Measurements from ENCODE around the gene WDR38.

Gene WDR38

DNA sequence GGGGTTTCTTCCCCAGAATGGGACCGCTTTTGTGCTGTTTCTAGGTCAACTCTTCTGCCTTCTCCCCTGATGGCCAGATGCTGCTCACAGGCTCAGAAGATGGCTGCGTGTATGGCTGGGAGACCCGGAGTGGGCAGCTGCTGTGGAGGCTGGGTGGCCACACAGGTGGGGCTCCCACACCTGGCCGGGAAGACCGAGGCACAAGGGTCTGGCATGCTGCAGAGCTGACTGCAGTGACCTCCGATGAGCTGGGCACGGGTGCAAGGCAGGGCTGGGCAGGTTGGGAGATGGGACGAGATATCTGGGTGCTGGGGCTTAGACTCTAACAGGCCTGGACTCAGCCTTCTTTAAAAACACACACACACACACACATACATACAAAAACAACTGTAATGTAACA lies 901 bp downstream of the WDR38 start:
- H2BK5ac ChIP-seq (ENCODE audit: low read length) = no peak overlapping the region
- H3K4me1 ChIP-seq (ENCODE audit: control insufficient read depth, low read depth, low read length) = no peaks in the 10 kb centered on the region
- no peak overlapping the region for H2BK15ac ChIP-seq (replicated peaks; ENCODE audit: low read depth)
- H3K23ac ChIP-seq (ENCODE audit: low read length) = no peak overlapping the region
- peaks cover 9% of the 10 kb centered on the region for H3K79me2 ChIP-seq (ENCODE audit: control insufficient read depth, insufficient read depth, low read length)
- no peak overlapping the region for H2BK120ac ChIP-seq (ENCODE audit: low read depth, low read length)
- no peak overlapping the region for H3K18ac ChIP-seq (ENCODE audit: low read length)
- no peak overlapping the region for H3K4ac ChIP-seq (ENCODE audit: low read depth, low read length)
- no peak overlapping the region for H4K8ac ChIP-seq (ENCODE audit: low read depth, low read length)
- DNase-seq = no peak
- no peak overlapping the region for H3K56ac ChIP-seq (ENCODE audit: low read length)
- no peaks in the 10 kb centered on the region for H3K27me3 ChIP-seq (ENCODE audit: insufficient read depth, low read length, poor library complexity)
- peaks cover 9% of the 10 kb centered on the region for H3K79me1 ChIP-seq (ENCODE audit: low read length)
- no peak overlapping the region for H3K4me2 ChIP-seq (ENCODE audit: low read length)
- no peak overlapping the region for H2AK5ac ChIP-seq (ENCODE audit: low read length)
- no peak overlapping the region for H4K5ac ChIP-seq (ENCODE audit: low read length)
- no peak overlapping the region for H3K27ac ChIP-seq (ENCODE audit: low read depth, low read length)
- WGBS (ENCODE audit: extremely low coverage, insufficient coverage, low lambda C conversion rate) = no CpG with 5 or more reads among the region's 8 CpGs
- H3K36me3 ChIP-seq (ENCODE audit: control insufficient read depth, insufficient read depth, low read length) = peaks cover 16% of the 10 kb centered on the region
- no peak overlapping the region for H3K4me3 ChIP-seq (ENCODE audit: low read length)
- H3K9ac ChIP-seq (ENCODE audit: low read length) = no peak overlapping the region

GRCh38 chr9:124854822-124855221 lies 1.6 kb downstream of the WDR38 start:
- no peak overlapping the region for H4K5ac ChIP-seq (ENCODE audit: low read length)
- no peak overlapping the region for H3K27ac ChIP-seq (ENCODE audit: low read depth, low read length)
- no CpG with 5 or more reads among the region's 7 CpGs for WGBS (ENCODE audit: extremely low coverage, insufficient coverage, low lambda C conversion rate)

GRCh38 chr9:124855566-124855943 lies 2.3 kb downstream of the WDR38 start:
- peaks cover 23% of the 10 kb centered on the region for H3K79me2 ChIP-seq (ENCODE audit: control insufficient read depth, insufficient read depth, low read length)
- H2BK15ac ChIP-seq (replicated peaks; ENCODE audit: low read depth) = no peak overlapping the region
- no CpG with 5 or more reads among the region's 18 CpGs for WGBS (ENCODE audit: extremely low coverage, insufficient coverage, low lambda C conversion rate)
- no peaks in the 10 kb centered on the region for H3K27me3 ChIP-seq (ENCODE audit: insufficient read depth, low read length, poor library complexity)
- no peak overlapping the region for H3K27ac ChIP-seq (ENCODE audit: low read depth, low read length)
- H2BK120ac ChIP-seq (ENCODE audit: low read depth, low read length) = no peak overlapping the region
- H3K23ac ChIP-seq (ENCODE audit: low read length) = no peak overlapping the region
- no peak overlapping the region for H3K18ac ChIP-seq (ENCODE audit: low read length)
- H3K4me1 ChIP-seq (ENCODE audit: control insufficient read depth, low read depth, low read length) = peaks cover 4% of the 10 kb centered on the region
- no peak overlapping the region for H3K4ac ChIP-seq (ENCODE audit: low read depth, low read length)
- no peak overlapping the region for H4K5ac ChIP-seq (ENCODE audit: low read length)
- no peak overlapping the region for H2AK5ac ChIP-seq (ENCODE audit: low read length)
- no peak overlapping the region for H2BK5ac ChIP-seq (ENCODE audit: low read length)
- H3K4me3 ChIP-seq (ENCODE audit: low read length) = no peak overlapping the region
- H3K4me2 ChIP-seq (ENCODE audit: low read length) = no peak overlapping the region
- H4K8ac ChIP-seq (ENCODE audit: low read depth, low read length) = no peak overlapping the region
- no peak overlapping the region for H3K9ac ChIP-seq (ENCODE audit: low read length)
- peaks cover 18% of the 10 kb centered on the region for H3K79me1 ChIP-seq (ENCODE audit: low read length)
- peaks cover 30% of the 10 kb centered on the region for H3K36me3 ChIP-seq (ENCODE audit: control insufficient read depth, insufficient read depth, low read length)
- DNase-seq = no peak
- H3K56ac ChIP-seq (ENCODE audit: low read length) = no peak overlapping the region

More at GRCh38 chr9:124854822-124855221, 1.6 kb downstream of the WDR38 start:
- Histone ChIP-seq H2BK120ac (ENCODE audit: low read depth, low read length) (no peak overlapping the region), H4K8ac (ENCODE audit: low read depth, low read length) (no peak overlapping the region), H2BK15ac (replicated peaks; ENCODE audit: low read depth) (no peak overlapping the region), H2BK5ac (ENCODE audit: low read length) (no peak overlapping the region), H3K23ac (ENCODE audit: low read length) (no peak overlapping the region), H3K18ac (ENCODE audit: low read length) (no peak overlapping the region), H2AK5ac (ENCODE audit: low read length) (no peak overlapping the region), H3K4me1 (ENCODE audit: control insufficient read depth, low read depth, low read length) (no peaks in the 10 kb centered on the region), H3K4me2 (ENCODE audit: low read length) (no peak overlapping the region), H3K79me1 (ENCODE audit: low read length) (peaks cover 14% of the 10 kb centered on the region), H3K79me2 (ENCODE audit: control insufficient read depth, insufficient read depth, low read length) (peaks cover 15% of the 10 kb centered on the region), H3K27me3 (ENCODE audit: insufficient read depth, low read length, poor library complexity) (no peaks in the 10 kb centered on the region), H3K56ac (ENCODE audit: low read length) (no peak overlapping the region), H3K4me3 (ENCODE audit: low read length) (no peak overlapping the region), H3K36me3 (ENCODE audit: control insufficient read depth, insufficient read depth, low read length) (peaks cover 22% of the 10 kb centered on the region), H3K4ac (ENCODE audit: low read depth, low read length) (no peak overlapping the region), H3K9ac (ENCODE audit: low read length) (no peak overlapping the region)
- DNase-seq = no peak

DNA sequence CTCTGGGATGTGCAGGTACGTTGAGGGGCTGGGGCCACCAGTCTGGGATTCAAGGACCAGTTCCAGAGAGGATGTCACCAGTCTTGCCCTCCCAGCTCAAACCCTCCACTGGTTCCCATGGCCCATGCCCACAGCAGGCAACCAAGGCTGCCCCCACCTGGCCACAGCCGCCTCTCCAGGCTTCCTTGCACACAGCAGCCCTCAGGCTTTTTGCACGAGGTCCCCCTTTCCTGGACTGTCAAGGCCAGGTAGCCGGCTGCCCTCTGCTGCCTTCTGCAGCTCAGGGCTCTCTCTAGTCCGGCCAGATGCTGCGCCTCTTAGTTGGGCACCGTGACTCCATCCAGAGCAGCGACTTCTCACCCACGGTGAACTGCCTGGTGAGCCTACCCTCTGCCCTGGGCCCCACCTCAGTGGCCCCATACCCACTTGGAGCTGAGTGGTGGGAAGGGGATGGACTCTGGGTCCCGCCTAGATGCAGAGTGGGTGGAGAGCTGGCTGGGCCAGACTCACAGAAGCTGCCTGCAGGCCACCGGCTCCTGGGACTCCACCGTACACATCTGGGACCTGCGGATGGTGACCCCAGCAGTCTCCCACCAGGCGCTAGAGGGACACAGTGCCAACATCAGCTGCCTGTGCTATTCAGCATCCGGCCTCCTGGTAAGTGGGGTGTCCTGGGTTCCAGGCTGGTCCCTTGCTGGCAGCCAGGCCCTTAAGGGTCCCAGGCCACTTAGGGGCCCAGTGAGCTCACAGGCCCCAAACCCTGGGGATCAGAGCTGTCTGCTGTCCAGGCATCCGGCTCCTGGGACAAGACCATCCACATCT lies 2.9 kb downstream of the WDR38 start:
- H3K4me2 ChIP-seq (ENCODE audit: low read length) = no peak overlapping the region
- peak; percentile 84 for DNase-seq
- no CpG with 5 or more reads among the region's 16 CpGs for WGBS (ENCODE audit: extremely low coverage, insufficient coverage, low lambda C conversion rate)
- H3K56ac ChIP-seq (ENCODE audit: low read length) = no peak overlapping the region
- H3K18ac ChIP-seq (ENCODE audit: low read length) = no peak overlapping the region
- no peak overlapping the region for H2BK120ac ChIP-seq (ENCODE audit: low read depth, low read length)
- no peaks in the 10 kb centered on the region for H3K27me3 ChIP-seq (ENCODE audit: insufficient read depth, low read length, poor library complexity)
- H3K4me1 ChIP-seq (ENCODE audit: control insufficient read depth, low read depth, low read length) = peaks cover 4% of the 10 kb centered on the region
- no peak overlapping the region for H4K5ac ChIP-seq (ENCODE audit: low read length)
- H3K4me3 ChIP-seq (ENCODE audit: low read length) = no peak overlapping the region
- no peak overlapping the region for H3K27ac ChIP-seq (ENCODE audit: low read depth, low read length)
- no peak overlapping the region for H4K8ac ChIP-seq (ENCODE audit: low read depth, low read length)
- no peak overlapping the region for H2BK15ac ChIP-seq (replicated peaks; ENCODE audit: low read depth)
- peaks cover 29% of the 10 kb centered on the region for H3K79me2 ChIP-seq (ENCODE audit: control insufficient read depth, insufficient read depth, low read length)
- no peak overlapping the region for H3K9ac ChIP-seq (ENCODE audit: low read length)
- H2BK5ac ChIP-seq (ENCODE audit: low read length) = no peak overlapping the region
- H3K4ac ChIP-seq (ENCODE audit: low read depth, low read length) = no peak overlapping the region
- no peak overlapping the region for H3K23ac ChIP-seq (ENCODE audit: low read length)
- H3K36me3 ChIP-seq (ENCODE audit: control insufficient read depth, insufficient read depth, low read length) = peaks cover 32% of the 10 kb centered on the region
- no peak overlapping the region for H2AK5ac ChIP-seq (ENCODE audit: low read length)
- H3K79me1 ChIP-seq (ENCODE audit: low read length) = peaks cover 18% of the 10 kb centered on the region

- H3K79me1 ChIP-seq (ENCODE audit: low read length) = peaks cover 18% of the 10 kb centered on the region
- H3K27me3 ChIP-seq (ENCODE audit: insufficient read depth, low read length, poor library complexity) = no peaks in the 10 kb centered on the region
- no peak overlapping the region for H4K5ac ChIP-seq (ENCODE audit: low read length)
- H2BK15ac ChIP-seq (replicated peaks; ENCODE audit: low read depth) = no peak overlapping the region
- no peak overlapping the region for H3K4ac ChIP-seq (ENCODE audit: low read depth, low read length)
- H3K4me2 ChIP-seq (ENCODE audit: low read length) = no peak overlapping the region
- H3K4me3 ChIP-seq (ENCODE audit: low read length) = no peak overlapping the region
- no peak overlapping the region for H3K9ac ChIP-seq (ENCODE audit: low read length)
- peaks cover 32% of the 10 kb centered on the region for H3K36me3 ChIP-seq (ENCODE audit: control insufficient read depth, insufficient read depth, low read length)
- H3K27ac ChIP-seq (ENCODE audit: low read depth, low read length) = no peak overlapping the region
- no peak overlapping the region for H3K56ac ChIP-seq (ENCODE audit: low read length)
- no peak overlapping the region for H3K23ac ChIP-seq (ENCODE audit: low read length)
- peaks cover 34% of the 10 kb centered on the region for H3K79me2 ChIP-seq (ENCODE audit: control insufficient read depth, insufficient read depth, low read length)
- H3K18ac ChIP-seq (ENCODE audit: low read length) = no peak overlapping the region
- WGBS (ENCODE audit: extremely low coverage, insufficient coverage, low lambda C conversion rate) = no CpG with 5 or more reads among the region's 24 CpGs
- no peak overlapping the region for H2BK120ac ChIP-seq (ENCODE audit: low read depth, low read length)
- no peak overlapping the region for H2BK5ac ChIP-seq (ENCODE audit: low read length)
- H4K8ac ChIP-seq (ENCODE audit: low read depth, low read length) = no peak overlapping the region
- no peak for DNase-seq
- no peak overlapping the region for H2AK5ac ChIP-seq (ENCODE audit: low read length)
- peaks cover 4% of the 10 kb centered on the region for H3K4me1 ChIP-seq (ENCODE audit: control insufficient read depth, low read depth, low read length)
Measured at GRCh38 chr9:124857533-124858162, 4.4 kb downstream of the WDR38 start.

Measured in mesendoderm (in vitro differentiated cells).